DND-41 (cell line): ENCODE data around the gene AFF3.

Experiments
- CTCF ChIP-seq: IDR thresholded peaks from 2 replicates; pipeline ENCODE4 v1.5.1; 2012; ENCODE audit warnings: borderline replicate concordance, low read length, moderate library complexity, mild to moderate bottlenecking; ENCODE audit not compliant: poor library complexity, severe bottlenecking; ENCODE audit errors: extremely low read depth
- EZH2 ChIP-seq: IDR thresholded peaks from 3 replicates; pipeline ENCODE4 v1.6.1; 2012; ENCODE audit warnings: borderline replicate concordance, low read depth, mild to moderate bottlenecking, moderate library complexity, low read length, inconsistent platforms; ENCODE audit not compliant: severe bottlenecking

- TF ChIP-seq CTCF (no peak), EZH2 (no peak)
These were observed 251.6 kb downstream of the AFF3 start for GRCh38 chr2:99890568-99891427.
